ENCODE results near the gene ANKRD12.

Gene ANKRD12

GRCh38 chr18:9184998-9185613 is 48.5 kb downstream of the ANKRD12 start:
- no peak for DNase-seq (ENCODE audit: low read depth)

GRCh38 chr18:9188359-9189231 is 52.0 kb downstream of the ANKRD12 start:
- DNase-seq (ENCODE audit: low read depth) = peak; percentile 26

DNA sequence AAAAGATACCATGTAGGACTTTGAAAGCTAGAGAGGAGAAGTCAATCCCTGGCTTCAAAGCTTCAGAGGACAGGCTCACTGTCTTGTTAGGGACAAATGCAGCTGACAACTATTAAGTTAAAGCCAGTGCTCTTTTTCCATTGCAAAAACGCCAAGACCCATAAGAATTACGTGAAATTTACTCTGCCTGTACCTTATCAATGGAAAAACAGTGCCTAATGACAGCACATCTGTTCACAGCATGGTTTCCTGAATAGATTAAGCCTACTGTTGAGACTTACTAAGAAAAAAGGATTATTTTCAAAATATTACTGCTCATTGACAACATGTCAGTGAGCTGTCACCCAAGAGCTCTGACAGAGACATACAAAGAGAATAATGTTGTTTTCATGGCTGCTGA is 52.9 kb downstream of the ANKRD12 start:
- DNase-seq (ENCODE audit: low read depth) = no peak

DNA sequence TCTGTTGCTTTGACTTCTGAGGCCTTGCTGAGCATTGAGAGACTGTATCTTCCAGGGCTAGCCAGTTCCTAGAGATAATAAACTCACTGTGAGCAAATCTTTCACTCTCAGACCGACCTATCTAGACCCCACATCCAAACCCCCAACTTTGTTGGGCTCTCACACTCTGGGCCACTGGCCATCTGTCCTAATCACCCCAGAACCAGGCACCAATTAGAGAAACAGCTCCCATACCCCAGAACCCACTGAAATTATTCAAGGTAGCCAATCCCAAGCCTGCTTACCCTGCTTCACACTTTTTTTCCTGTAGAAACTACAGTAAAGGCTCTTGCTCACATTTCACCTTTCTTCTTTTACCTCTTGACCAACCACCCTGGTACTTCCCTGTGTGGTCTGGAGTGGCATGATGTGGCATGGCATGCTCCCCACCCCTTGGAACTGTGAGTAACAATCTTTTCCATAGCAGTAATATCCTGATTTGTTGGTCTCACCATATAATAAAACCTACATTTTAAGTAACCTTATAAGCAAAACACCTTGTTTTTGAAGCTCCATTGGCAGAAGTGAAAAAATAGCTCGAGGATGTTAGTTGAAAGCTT is 55.2 kb downstream of the ANKRD12 start:
- DNase-seq (ENCODE audit: low read depth) = no peak

GRCh38 chr18:9193031-9193430 is 56.5 kb downstream of the ANKRD12 start:
- DNase-seq (ENCODE audit: low read depth) = no peak

DNA sequence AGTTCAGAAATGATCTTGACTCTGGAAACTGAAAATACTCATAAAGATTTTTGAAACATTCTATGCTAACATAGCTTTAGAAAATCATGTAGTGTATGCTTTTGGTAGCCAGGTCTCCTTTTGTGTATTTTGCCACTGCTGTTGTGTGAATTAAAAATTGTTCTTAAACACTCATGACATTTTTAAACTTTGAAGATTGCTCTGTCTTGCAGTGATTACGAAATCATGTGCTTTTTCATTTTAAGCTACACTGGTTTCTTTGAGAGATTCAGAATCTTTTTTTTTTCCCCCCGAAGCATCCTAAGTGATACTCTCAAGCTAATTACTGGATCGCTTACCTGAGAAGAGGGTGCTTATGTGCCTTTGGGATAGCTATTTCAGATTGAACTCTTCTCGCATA is 60.0 kb downstream of the ANKRD12 start:
- DNase-seq (ENCODE audit: low read depth) = no peak

GRCh38 chr18:9199681-9200080 is 63.1 kb downstream of the ANKRD12 start:
- DNase-seq (ENCODE audit: low read depth) = no peak

DNA sequence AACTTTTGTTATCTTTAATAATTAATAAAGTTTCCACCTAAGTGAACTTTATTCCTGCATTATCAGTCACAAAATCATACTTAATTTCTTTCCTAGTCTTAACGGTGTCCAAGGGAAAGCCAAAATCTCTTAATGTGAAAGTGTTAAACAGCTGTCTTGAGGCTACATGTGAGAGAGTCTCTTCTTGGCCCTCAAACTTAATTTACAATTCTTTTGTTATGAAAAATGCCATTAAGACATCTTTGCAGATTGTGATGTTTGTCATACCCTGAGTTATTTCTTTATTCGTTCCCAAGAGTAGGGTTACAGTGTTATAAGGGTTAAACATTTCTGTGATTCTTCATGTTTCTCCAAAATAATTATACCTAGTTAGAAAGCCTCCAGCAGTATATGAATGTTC is 64.6 kb downstream of the ANKRD12 start:
- DNase-seq (ENCODE audit: low read depth) = no peak

DNA sequence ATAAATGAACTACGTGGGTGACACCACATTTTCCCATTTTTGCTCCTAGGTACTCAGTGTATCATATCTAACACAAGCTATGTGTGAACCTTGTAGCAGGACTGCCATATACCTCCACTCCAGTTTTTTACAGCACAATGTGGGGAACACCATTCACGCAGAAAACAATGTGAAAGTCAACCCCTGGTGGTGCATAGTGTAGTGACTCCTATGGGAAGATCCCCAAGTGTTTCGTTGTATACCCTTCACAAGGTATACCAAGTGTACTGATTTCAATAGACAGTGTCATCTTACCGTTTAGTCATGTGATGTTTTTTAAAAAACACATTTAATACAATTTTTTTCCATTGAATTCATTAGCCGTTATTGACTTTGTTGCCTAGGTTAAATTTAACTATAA is 68.1 kb downstream of the ANKRD12 start:
- DNase-seq (ENCODE audit: low read depth) = no peak

DNA sequence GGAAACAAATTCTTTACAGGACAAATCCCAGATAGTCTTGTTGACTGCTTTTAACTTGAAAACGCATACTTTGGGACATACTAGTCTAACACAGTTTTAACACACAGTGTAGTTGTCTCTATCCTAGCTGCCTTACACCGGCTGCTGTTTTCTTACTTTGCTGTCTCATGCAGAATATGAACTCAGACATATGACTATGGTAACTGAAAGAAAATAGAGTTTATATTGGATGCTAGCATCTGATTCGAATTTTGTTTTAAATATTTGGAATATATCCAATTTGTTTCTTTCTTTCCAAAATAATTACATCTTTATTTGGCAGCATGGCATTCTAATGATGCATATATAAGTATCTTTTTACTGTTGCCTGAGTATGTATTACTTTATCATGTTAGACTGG is 69.8 kb downstream of the ANKRD12 start:
- no peak for DNase-seq (ENCODE audit: low read depth)

GRCh38 chr18:9209279-9209678 is 72.7 kb downstream of the ANKRD12 start:
- no peak for DNase-seq (ENCODE audit: low read depth)

GRCh38 chr18:9210966-9211365 is 74.4 kb downstream of the ANKRD12 start:
- no peak for DNase-seq (ENCODE audit: low read depth)

GRCh38 chr18:9211955-9212354 is 75.4 kb downstream of the ANKRD12 start:
- no peak for DNase-seq (ENCODE audit: low read depth)

DNA sequence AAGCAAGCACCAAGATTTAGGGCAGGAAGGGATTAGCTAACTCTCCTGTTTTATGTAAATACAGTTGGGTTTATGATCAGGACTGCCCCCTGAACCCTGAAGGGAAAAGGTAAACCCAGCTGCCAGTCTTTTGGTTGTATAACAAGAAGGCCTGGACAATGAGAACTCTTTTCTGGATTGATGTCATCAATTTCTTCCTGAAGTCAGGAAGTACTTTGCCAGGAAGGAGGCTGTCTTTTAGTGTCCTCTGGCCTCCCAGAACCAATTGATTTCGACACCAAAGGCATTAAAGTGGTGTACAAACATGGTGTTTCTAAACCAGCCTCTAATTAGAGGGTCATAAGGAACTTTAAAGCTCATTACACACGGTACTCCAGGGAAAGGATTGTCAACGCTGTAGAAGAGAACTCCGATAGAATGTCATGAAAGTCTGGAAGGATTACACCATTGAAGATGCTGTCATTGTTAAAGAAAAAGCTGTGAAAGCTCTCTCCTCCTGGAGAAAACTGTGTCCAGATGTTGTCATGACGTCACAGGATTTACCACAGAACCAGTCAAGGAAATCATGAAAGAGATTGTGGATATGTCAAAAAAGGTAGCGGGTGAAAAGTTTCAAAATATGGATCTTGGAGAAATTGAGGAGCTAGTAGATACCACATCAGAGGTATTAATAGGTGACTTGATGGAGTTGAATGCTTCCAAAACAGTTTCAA is 78.8 kb downstream of the ANKRD12 start:
- no peak for DNase-seq (ENCODE audit: low read depth)

GRCh38 chr18:9216459-9216858 is 79.9 kb downstream of the ANKRD12 start:
- DNase-seq (ENCODE audit: low read depth) = no peak

DNA sequence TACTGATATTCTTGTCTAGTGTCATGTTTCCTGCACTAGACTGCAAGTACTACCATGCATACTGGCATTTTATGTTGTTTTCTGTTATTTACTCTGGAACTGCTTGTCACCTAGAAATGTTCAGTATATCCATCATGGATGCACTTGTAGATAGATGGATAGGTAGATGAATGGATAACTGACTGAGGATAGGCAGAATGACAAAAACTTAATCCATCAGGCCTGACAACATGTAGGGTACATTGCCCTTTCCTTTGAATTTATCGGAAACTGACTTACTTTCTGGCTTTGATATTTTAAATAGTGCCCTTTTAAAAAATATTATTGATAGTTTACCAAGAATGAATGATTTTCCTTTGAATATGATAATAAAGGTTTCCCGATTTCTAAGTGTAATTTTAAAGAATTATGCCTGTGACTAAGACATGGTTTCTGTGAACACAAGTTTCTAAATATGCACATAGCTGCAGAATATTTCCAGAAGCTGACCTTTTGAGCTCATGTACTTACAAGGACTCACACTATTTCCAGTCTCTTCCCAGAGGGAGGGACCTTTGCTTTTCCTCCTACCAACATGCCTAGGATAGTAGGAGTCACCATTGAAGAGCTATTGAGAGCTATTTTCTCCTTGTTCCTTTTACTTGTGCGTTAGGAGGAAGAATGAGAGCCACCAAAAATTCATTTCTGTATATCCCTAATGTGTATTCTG is 81.3 kb downstream of the ANKRD12 start:
- peak; percentile 32 for DNase-seq (ENCODE audit: low read depth)

- no peak for DNase-seq (ENCODE audit: low read depth)
Observed at GRCh38 chr18:9221040-9221439, 84.5 kb downstream of the ANKRD12 start.

- DNase-seq (ENCODE audit: low read depth) = no peak
Observed at GRCh38 chr18:9221661-9222060, 85.1 kb downstream of the ANKRD12 start.

DNA sequence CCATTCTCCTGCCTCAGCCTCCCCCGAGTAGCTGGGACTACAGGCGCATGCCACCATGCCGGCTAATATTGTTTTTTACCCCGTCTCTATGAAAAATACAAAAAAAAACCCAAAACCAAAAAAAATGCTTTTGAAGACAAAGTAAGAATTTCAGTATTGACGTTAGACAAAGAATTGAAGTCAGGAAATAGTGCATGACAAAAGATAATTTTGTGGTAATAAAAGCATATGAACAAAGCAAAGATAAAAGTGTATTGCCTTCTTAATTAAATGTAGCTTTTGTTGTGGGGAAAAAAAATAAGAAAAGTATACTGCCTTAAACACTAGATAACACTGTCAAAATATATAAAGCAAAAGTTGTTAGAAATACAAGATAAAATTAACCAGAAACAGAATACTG is 86.8 kb downstream of the ANKRD12 start:
- DNase-seq (ENCODE audit: low read depth) = no peak

- DNase-seq (ENCODE audit: low read depth) = no peak
Observed at GRCh38 chr18:9226463-9226862, 89.9 kb downstream of the ANKRD12 start.

- DNase-seq (ENCODE audit: low read depth) = no peak
Observed at GRCh38 chr18:9231852-9232486, 95.4 kb downstream of the ANKRD12 start.

DNA sequence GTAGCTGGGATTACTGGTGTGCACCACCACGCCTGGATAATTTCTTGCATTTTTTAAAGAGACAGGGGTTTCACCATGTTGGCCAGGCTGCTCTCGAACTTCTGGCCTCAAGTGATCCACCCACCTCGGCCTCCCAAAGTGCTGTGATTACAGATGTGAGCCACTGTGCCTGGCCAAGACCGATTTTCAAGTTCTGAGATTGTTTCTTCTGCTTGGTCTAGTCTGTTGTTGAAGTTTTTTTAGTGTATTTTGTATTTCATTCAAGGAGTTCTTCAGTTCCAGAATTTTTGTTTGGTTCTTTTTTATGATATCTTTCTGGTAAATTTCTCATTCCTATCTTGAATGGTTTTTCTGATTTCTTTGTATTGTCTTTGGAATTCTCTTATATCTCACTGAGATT is 96.4 kb downstream of the ANKRD12 start:
- DNase-seq (ENCODE audit: low read depth) = no peak
